GM18909 (cell line): ENCODE data around the gene BCL11A.
A peak's percentile ranks its signal among the peaks of the same experiment; 100 is the strongest.

ENCODE experiments used
- ATAC-seq: cut with Tn5 transposase; IDR thresholded peaks from one replicate; pipeline ENCODE4 v1.9.1; 2021; ENCODE audit warnings: mild to moderate bottlenecking; ENCODE audit not compliant: unreplicated experiment, poor library complexity

Gene BCL11A

GRCh38 chr2:60512062-60512622 lies 41.3 kb downstream of the BCL11A start:
- no peak for ATAC-seq

- no peak for ATAC-seq
These were observed 42.7 kb downstream of the BCL11A start for GRCh38 chr2:60510713-60511112.

- no peak for ATAC-seq
These were observed 44.4 kb downstream of the BCL11A start for GRCh38 chr2:60509066-60509465.

- no peak for ATAC-seq
These were observed 45.0 kb downstream of the BCL11A start for GRCh38 chr2:60508339-60508917.

GRCh38 chr2:60507211-60507965 lies 46.1 kb downstream of the BCL11A start:
- no peak for ATAC-seq

GRCh38 chr2:60505880-60506260 lies 47.6 kb downstream of the BCL11A start:
- no peak for ATAC-seq

- ATAC-seq: no peak
These were observed 48.1 kb downstream of the BCL11A start for GRCh38 chr2:60505240-60505879.

GRCh38 chr2:60504049-60504448 lies 49.4 kb downstream of the BCL11A start:
- ATAC-seq: no peak

GRCh38 chr2:60502144-60502543 lies 51.3 kb downstream of the BCL11A start:
- ATAC-seq: no peak

- ATAC-seq: no peak
These were observed 52.6 kb downstream of the BCL11A start for GRCh38 chr2:60500861-60501260.

- ATAC-seq: no peak
These were observed 53.7 kb downstream of the BCL11A start for GRCh38 chr2:60499651-60500265.

GRCh38 chr2:60498816-60499429 lies 54.5 kb downstream of the BCL11A start:
- peak; percentile 58 for ATAC-seq

GRCh38 chr2:60498127-60498815 lies 55.2 kb downstream of the BCL11A start:
- ATAC-seq: peak; percentile 44

GRCh38 chr2:60497500-60497899 lies 56.0 kb downstream of the BCL11A start:
- ATAC-seq: no peak

GRCh38 chr2:60496956-60497355 lies 56.5 kb downstream of the BCL11A start:
- no peak for ATAC-seq

GRCh38 chr2:60496475-60496874 lies 57.0 kb downstream of the BCL11A start:
- no peak for ATAC-seq

- ATAC-seq: no peak
These were observed 58.3 kb downstream of the BCL11A start for GRCh38 chr2:60495041-60495625.

- ATAC-seq: no peak
These were observed 59.6 kb downstream of the BCL11A start for GRCh38 chr2:60493804-60494387.

GRCh38 chr2:60492548-60492947 lies 60.9 kb downstream of the BCL11A start:
- ATAC-seq: no peak
